Pancreas (tissue), 10 donors: ENCODE results near the gene PLEKHO2. TPM values are rescaled to one million over a fixed set of nuclear protein-coding genes. Genes with fewer than 3 reads are reported as not detected.

Source experiments
- ATAC-seq, 4 donors: fragments of 200-7000 bp; cut with Tn5 transposase; one replicate each; pipeline versions ENCODE4 v1.8.0 to v1.9.1; 2020; ENCODE audit warnings: mild to moderate bottlenecking in 4 of 4, moderate library complexity in 4 of 4
- DNase-seq, 6 donors: peaks; one replicate each; pipeline ENCODE4 v3.0.0-alpha.2; 2020
- FAIRE-seq: peaks from 2 replicates; lab custom pipeline; 2012; peaks lifted over from hg19 to GRCh38; lab: Jason Lieb, UNC
- H3K27ac ChIP-seq, 4 donors: fragments of 200-600 bp; sonication (generic); 1 replicate in 3 of 4; 2 replicates in 1 of 4; pipeline versions ENCODE4 v1.5.0 to v1.8.0; 2020
- H3K27me3 ChIP-seq, 4 donors: fragments of 200-600 bp; one replicate each; pipeline ENCODE4 v1.8.0; 2021
- H3K36me3 ChIP-seq, 3 donors: fragments of 200-600 bp; sonication (generic) in 1 of 3; one replicate each; pipeline versions ENCODE4 v1.5.0 to v1.8.0; 2020 to 2021
- H3K4me1 ChIP-seq, 3 donors: fragments of 200-600 bp; one replicate each; pipeline ENCODE4 v1.8.0; 2021
- H3K4me3 ChIP-seq, 4 donors: fragments of 200-600 bp; sonication (generic) in 2 of 4; one replicate each; pipeline versions ENCODE4 v1.5.0 to v1.8.0; 2020 to 2021
- H3K9me3 ChIP-seq, 4 donors: fragments of 200-600 bp; one replicate each; pipeline ENCODE4 v1.8.0; 2021
- CTCF ChIP-seq, 4 donors: fragments of 200-600 bp; sonication (generic) in 3 of 4; IDR thresholded peaks; one replicate each; pipeline versions ENCODE4 v1.5.0 to v1.8.0; 2021; ENCODE audit warnings: antibody characterized with exemption in 4 of 4
- WGBS, 2 donors: extraction: QIAGEN DNeasy Blood & Tissue Kit; methylation state at CpG; one replicate each; pipeline ENCODE4 v1.1.7; 2013; 5-methylcytosine and 5-hydroxymethylcytosine counted together
- intact Hi-C, 3 donors: fragments of 100-400 bp; cut with DNase I; formaldehyde crosslinking; loops; one replicate each; pipeline versions ENCODE4 v1.11.1 to v1.14.2; 2022
- polyA plus RNA-seq, 2 donors: library from polyadenylated mRNA; stranded (reverse); fragments of 200-250 nt; gene quantifications; one replicate each; pipeline ENCODE4 v1.2.3, GENCODE V29; 2013
- total RNA-seq, 6 donors: library from RNA; stranded (reverse); fragmentation: NEBNext Ultra II Directional in 4 of 6; extraction: Animal tissue kit (Norgen Biotek cat#: 25700) in 4 of 6; gene quantifications; one replicate each; pipeline versions ENCODE4 v1.2.1 to v1.2.4, GENCODE V29; 2021 to 2023
- donor health status: healthy with polysubstance abuse.
- donor health status: DM: no; HTN: no; CAD: no; lungs with moderate emphysema.
- donor health status: DM: no; HTN: no; CAD: no.
- donor health status: control.
- donor health status: control.
- donor health status: Bipolar disorder and iron deficiency.
- donor health status: DM: yes; HTN: yes; CAD: no.
- donor health status: DM: no; HTN: no; CAD: no.
- donor health status: DM: no; HTN: no; CAD: no.
- donor health status: DM: yes; HTN: yes; CAD: no.

Gene PLEKHO2
- total and polyA plus RNA-seq, 8 donors = 1.3 to 13.5 (median 5.3) TPM

GRCh38 chr15:64903326-64903950, 61.7 kb downstream of the PLEKHO2 start:
- no peak for FAIRE-seq
- no peaks in the 10 kb centered on the region for H3K27me3 ChIP-seq

GRCh38 chr15:64904189-64904588, 62.5 kb downstream of the PLEKHO2 start:
- FAIRE-seq = no peak
- Histone ChIP-seq H3K27me3 (no peaks in the 10 kb centered on the region), H3K4me3 (no peak overlapping the region), H3K36me3 (no peaks in the 10 kb centered on the region), H3K9me3 (no peaks in the 10 kb centered on the region), H3K4me1 (no peaks in the 10 kb centered on the region), H3K27ac (no peak overlapping the region)
- no peak for ATAC-seq
- WGBS, 2 donors = 85 to 88% methylated on average over 4 of the region's 4 CpGs
- TF ChIP-seq CTCF (IDR thresholded peaks at IDR 0.05) = no peak
- no peak for DNase-seq
- intact Hi-C loops = no loop called here

More at GRCh38 chr15:64903326-64903950, 61.7 kb downstream of the PLEKHO2 start:
- ATAC-seq (no peak), DNase-seq (no peak)
- Histone ChIP-seq H3K36me3 (no peaks in the 10 kb centered on the region), H3K9me3 (no peaks in the 10 kb centered on the region), H3K4me3 (no peak overlapping the region), H3K27ac (no peak overlapping the region), H3K4me1 (no peaks in the 10 kb centered on the region)
- intact Hi-C loops = no loop called here
- TF ChIP-seq CTCF (IDR thresholded peaks at IDR 0.05) = no peak
- WGBS, 2 donors = 62 to 68% methylated on average over 4 of the region's 4 CpGs

GRCh38 chr15:64905119-64905831, 63.6 kb downstream of the PLEKHO2 start:
- WGBS, 2 donors = 13 to 15% methylated on average over 29 of the region's 30 CpGs
- no peaks in the 10 kb centered on the region for H3K4me1 ChIP-seq
- H3K27me3 ChIP-seq = peaks cover 0 to 3% (median 0%) of the 10 kb centered on the region in 4 donors
- intact Hi-C loops = loop anchor here in 1 of 3 donors (5.0 kb wide), 1 partner anchor 173 kb away; no protein-coding TSS in a partner anchor
- TF ChIP-seq CTCF (IDR thresholded peaks at IDR 0.05) = peak; percentile 67 to 92 (median 74)
- peak overlapping the region in 1 of 4 donors; percentile 33 for H3K4me3 ChIP-seq
- FAIRE-seq = no peak
- no peak overlapping the region for H3K27ac ChIP-seq
- peak; percentile 82 to 98 (median 95) for ATAC-seq
- H3K36me3 ChIP-seq = no peaks in the 10 kb centered on the region
- peak; percentile 58 to 87 (median 74) for DNase-seq
- no peaks in the 10 kb centered on the region for H3K9me3 ChIP-seq

- peak in 1 of 4 donors; percentile 14 for ATAC-seq
- intact Hi-C loops = loop anchor here in 1 of 3 donors (5.0 kb wide), 1 partner anchor 174 kb away; no protein-coding TSS in a partner anchor
- DNase-seq = no peak
- Histone ChIP-seq H3K36me3 (no peaks in the 10 kb centered on the region), H3K27me3 (peaks cover 0 to 3% (median 0%) of the 10 kb centered on the region in 4 donors), H3K27ac (no peak overlapping the region), H3K9me3 (no peaks in the 10 kb centered on the region), H3K4me1 (no peaks in the 10 kb centered on the region), H3K4me3 (no peak overlapping the region)
- WGBS, 2 donors = 78 to 91% methylated on average over 8 to 9 of the region's 9 CpGs
- no peak for TF ChIP-seq CTCF (IDR thresholded peaks at IDR 0.05)
- FAIRE-seq = no peak
Measured at GRCh38 chr15:64905941-64906340, 64.2 kb downstream of the PLEKHO2 start.
